GM12891 (cell line): Measurements from ENCODE around the gene NUAK2.

Experiments
- PAX5 ChIP-seq: IDR thresholded peaks from 2 replicates; pipeline ENCODE4 v1.6.1; 2011; ENCODE audit warnings: low read length, moderate library complexity, mild to moderate bottlenecking; ENCODE audit not compliant: insufficient read depth, severe bottlenecking
- POLR2A ChIP-seq: IDR thresholded peaks from 2 replicates; pipeline ENCODE4 v1.6.1; 2011; ENCODE audit warnings: low read depth, low read length, control low read depth
- POLR2AphosphoS5 ChIP-seq: IDR thresholded peaks from 2 replicates; pipeline ENCODE4 v1.6.1; 2011; ENCODE audit warnings: low read depth, low read length, control low read depth
- TAF1 ChIP-seq: IDR thresholded peaks from 2 replicates; pipeline ENCODE4 v1.6.1; 2011; ENCODE audit warnings: low read depth, low read length, control low read depth

- TF ChIP-seq POLR2A (no peak), TAF1 (no peak), PAX5 (no peak), POLR2AphosphoS5 (no peak)
Measured at GRCh38 chr1:205321959-205322283, 376 bp upstream of the NUAK2 start.
